GM06990 (cell line): ENCODE measurements around the gene ARHGAP26.

Experiments used
- DNase-seq: peaks from one replicate; pipeline ENCODE4 v3.0.0-alpha.2; 2011; ENCODE audit not compliant: insufficient read length; ENCODE audit errors: extremely low read depth
- H3K27me3 ChIP-seq: replicated peaks from 2 replicates; pipeline ENCODE4 v1.6.0; 2011; ENCODE audit warnings: low read length; ENCODE audit not compliant: control insufficient read depth, insufficient read depth
- H3K36me3 ChIP-seq: 2 replicates; pipeline ENCODE4 v1.5.1; 2011; ENCODE audit warnings: low read length; ENCODE audit not compliant: control insufficient read depth, insufficient read depth
- H3K4me3 ChIP-seq: replicated peaks from 2 replicates; pipeline ENCODE4 v1.5.1; 2011; ENCODE audit warnings: low read depth, mild to moderate bottlenecking, control low read depth, low read length
- TF ChIP-seq, protein P1 (sequence below): IDR thresholded peaks from 2 replicates; pipeline ENCODE4 v1.5.1; 2011; ENCODE audit warnings: low read length, control low read depth, mild to moderate bottlenecking, inconsistent platforms; ENCODE audit not compliant: insufficient read depth, poor library complexity, severe bottlenecking

The ARHGAP26 gene

DNA sequence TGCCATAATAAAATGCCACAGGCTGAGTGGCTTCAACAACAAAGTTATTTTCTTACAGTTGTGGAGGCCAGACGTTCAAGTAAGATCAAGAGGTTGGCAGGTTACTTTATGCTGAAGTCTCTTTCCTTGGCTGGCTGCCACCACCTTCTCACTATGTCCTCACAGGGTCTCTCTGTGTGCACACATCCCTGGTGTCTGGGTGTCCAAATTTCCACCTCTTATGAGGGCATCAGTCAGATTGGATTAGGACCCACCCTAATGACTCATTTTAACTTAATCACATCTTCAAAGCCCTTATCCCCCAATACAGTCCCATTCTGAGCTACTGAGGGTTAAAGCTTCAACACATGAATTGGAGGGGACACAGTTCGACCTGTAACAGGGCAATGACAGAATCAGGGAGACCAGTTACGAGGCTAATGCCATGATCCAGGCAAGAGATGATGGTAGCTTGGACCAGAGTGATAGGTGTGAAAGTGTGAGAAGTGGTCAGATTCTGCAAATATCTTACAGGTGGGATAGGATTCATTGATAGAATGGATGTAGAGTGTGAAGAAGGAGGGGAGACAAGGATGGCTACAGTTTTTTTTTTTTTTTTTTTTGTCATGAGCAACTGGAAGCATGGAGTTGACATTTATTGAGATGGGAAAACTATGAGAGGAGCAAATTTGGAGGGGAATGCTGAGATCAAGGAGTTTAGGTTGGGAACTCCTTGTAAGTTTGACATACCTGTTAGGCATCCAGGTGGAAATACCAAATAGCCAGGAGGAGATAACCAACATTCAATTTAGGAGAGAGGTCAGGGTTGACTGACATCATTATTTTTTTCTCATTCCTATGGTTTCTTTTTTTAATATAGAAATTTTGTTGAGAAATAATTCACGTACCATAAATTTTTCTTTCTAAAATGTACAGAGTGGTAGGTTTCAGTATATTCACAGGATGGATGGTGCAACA is 44.7 kb upstream of the ARHGAP26 start:
- H3K36me3 ChIP-seq, result no peaks in the 10 kb centered on the region
- no peak for DNase-seq
- TF ChIP-seq, protein P1, sequence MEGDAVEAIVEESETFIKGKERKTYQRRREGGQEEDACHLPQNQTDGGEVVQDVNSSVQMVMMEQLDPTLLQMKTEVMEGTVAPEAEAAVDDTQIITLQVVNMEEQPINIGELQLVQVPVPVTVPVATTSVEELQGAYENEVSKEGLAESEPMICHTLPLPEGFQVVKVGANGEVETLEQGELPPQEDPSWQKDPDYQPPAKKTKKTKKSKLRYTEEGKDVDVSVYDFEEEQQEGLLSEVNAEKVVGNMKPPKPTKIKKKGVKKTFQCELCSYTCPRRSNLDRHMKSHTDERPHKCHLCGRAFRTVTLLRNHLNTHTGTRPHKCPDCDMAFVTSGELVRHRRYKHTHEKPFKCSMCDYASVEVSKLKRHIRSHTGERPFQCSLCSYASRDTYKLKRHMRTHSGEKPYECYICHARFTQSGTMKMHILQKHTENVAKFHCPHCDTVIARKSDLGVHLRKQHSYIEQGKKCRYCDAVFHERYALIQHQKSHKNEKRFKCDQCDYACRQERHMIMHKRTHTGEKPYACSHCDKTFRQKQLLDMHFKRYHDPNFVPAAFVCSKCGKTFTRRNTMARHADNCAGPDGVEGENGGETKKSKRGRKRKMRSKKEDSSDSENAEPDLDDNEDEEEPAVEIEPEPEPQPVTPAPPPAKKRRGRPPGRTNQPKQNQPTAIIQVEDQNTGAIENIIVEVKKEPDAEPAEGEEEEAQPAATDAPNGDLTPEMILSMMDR, result no peak
- H3K27me3 ChIP-seq, result no peaks in the 10 kb centered on the region
- no peak overlapping the region for H3K4me3 ChIP-seq

DNA sequence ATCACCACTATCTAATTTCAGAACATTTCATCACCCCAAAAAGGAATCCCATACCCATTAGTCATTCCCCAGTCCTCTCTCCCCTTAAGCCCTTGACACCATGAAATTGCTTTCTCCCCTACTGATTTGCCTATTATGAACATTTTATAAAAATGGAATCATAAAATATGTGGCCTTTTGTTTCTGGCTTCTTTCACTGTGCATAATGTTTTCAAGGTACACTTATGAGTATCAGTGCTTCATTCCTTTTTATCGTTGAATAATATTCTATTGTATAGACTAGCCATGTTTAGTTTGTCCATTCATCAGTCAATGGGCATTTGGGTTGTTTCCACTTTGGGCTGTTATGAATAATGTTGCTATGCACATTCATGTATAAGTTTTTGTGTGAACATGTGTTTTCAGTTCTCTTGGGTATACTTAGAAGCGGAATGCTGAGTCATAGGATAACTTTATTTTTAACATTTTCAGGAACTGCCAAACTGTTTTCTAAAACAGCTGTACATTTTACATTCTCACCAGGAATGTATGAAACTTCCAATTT is 43.9 kb upstream of the ARHGAP26 start:
- no peak for DNase-seq
- Histone ChIP-seq H3K36me3 (no peaks in the 10 kb centered on the region), H3K4me3 (no peak overlapping the region), H3K27me3 (no peaks in the 10 kb centered on the region)
- TF ChIP-seq, protein P1, result no peak

GRCh38 chr5:142727735-142728047 is 42.5 kb upstream of the ARHGAP26 start:
- TF ChIP-seq, protein P1, result no peak

DNA sequence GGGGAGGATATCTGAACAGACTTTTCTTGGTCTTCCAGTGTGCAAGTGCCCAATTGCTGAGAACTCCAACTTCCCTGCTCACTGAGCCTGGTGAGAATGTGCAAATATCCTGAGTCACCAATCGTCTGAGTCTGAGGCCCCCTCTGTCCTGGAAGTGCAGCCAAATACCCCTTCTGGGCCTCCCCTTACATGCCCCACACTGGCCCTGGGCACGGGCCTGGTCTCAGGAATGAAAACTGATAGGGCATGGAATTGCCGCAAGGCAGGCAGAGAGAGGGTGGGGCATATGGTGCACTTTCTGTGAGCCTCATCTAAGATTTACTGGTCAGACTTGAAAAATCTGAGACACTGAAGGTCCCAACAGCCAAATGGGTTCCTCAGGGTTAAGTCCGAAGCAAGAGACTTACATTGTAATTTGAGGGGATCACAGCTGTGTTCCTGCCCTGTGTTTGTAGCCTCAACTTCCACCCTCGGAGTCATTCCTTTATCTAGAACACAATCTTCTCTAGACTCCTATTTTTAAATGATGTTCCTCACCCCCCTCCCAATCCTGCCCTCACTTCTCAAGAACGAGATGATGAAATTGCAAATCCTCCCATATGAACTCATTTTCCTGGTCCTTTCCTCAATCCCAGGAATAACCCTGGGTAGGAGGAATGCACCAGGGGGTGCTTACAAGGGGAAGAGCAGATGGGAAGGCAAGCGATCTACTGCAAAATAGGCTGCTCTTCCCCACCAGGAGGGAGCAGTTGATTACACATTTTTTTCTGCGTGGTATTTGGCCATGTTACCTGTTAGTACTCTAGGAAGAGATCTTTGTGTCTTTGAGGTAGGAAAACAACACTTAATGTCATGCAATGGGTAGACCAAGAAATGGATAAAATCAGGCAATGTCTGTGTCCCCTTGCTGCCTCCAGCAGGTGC is 34.6 kb upstream of the ARHGAP26 start:
- TF ChIP-seq, protein P1, result no peak

More at GRCh38 chr5:142727735-142728047, 42.5 kb upstream of the ARHGAP26 start:
- no peaks in the 10 kb centered on the region for H3K27me3 ChIP-seq
- H3K4me3 ChIP-seq, result no peak overlapping the region
- no peak for DNase-seq
- no peaks in the 10 kb centered on the region for H3K36me3 ChIP-seq

DNA sequence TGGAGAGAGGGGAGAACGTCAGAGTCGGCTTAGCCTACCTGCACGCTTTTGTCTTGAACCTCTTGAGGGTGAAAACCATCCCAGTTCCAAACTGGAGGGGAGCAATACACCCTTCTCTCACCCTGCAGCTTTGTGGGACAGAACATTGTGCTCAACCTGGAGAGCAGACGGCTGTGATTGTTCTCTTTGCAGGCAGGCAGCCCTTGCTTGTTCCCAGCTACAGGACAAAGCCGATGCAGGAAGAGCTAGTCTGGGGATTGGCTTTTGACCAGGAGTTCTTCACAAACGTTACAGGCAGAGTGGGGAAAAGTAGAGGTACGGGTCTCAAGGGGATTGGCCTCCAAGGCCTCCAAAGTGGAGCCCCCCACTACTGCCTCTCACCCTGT is 33.9 kb upstream of the ARHGAP26 start:
- H3K36me3 ChIP-seq, result no peaks in the 10 kb centered on the region
- no peak for DNase-seq
- TF ChIP-seq, protein P1, result no peak
- H3K27me3 ChIP-seq, result no peaks in the 10 kb centered on the region; the same call in 1 of the 2 replicates
- H3K4me3 ChIP-seq, result no peak overlapping the region

More for the DNA sequence above, 34.6 kb upstream of the ARHGAP26 start:
- Histone ChIP-seq H3K27me3 (no peaks in the 10 kb centered on the region; the same call in 1 of the 2 replicates), H3K36me3 (no peaks in the 10 kb centered on the region), H3K4me3 (no peak overlapping the region)
- DNase-seq, result no peak
